Measurements from ENCODE around the gene DNAJC1.
"Not testable (repeated sequence)": the region's sequence is repeated elsewhere in the genome, so short reads cannot be mapped to it uniquely, and the experiment has no call there.

Gene DNAJC1

GRCh38 chr10:22034333-22034732 is 30.8 kb upstream of the DNAJC1 start:
- TF ChIP-seq, protein P1, sequence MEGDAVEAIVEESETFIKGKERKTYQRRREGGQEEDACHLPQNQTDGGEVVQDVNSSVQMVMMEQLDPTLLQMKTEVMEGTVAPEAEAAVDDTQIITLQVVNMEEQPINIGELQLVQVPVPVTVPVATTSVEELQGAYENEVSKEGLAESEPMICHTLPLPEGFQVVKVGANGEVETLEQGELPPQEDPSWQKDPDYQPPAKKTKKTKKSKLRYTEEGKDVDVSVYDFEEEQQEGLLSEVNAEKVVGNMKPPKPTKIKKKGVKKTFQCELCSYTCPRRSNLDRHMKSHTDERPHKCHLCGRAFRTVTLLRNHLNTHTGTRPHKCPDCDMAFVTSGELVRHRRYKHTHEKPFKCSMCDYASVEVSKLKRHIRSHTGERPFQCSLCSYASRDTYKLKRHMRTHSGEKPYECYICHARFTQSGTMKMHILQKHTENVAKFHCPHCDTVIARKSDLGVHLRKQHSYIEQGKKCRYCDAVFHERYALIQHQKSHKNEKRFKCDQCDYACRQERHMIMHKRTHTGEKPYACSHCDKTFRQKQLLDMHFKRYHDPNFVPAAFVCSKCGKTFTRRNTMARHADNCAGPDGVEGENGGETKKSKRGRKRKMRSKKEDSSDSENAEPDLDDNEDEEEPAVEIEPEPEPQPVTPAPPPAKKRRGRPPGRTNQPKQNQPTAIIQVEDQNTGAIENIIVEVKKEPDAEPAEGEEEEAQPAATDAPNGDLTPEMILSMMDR (IDR thresholded peaks at IDR 0.05; ENCODE audit: borderline replicate concordance, control extremely low read depth, extremely low read depth, insufficient read depth, missing control alignments): no peak
- no peak for DNase-seq (ENCODE audit: low spot score)
- in situ Hi-C loops (cut with MboI; ENCODE audit: low sequenced_read_pairs, unreplicated experiment): no loop called here

DNA sequence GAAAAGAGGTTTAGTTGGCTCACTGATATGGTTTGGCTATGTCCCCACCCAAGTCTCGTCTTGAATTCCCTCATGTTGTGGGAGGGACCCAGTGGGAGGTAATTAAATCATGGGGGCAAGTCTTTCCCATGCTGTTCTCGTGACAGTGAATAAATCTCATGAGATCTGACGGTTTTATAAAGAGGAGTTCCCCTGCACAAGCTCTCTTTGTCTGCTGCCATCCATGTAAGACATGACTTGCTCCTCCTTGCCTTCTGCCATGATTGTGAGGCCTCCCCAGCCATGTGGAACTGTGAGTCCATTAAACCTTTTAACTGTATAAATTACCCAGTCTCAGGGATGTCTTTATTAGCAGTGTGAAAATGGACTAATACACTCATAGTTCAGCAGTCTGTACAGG is 28.7 kb upstream of the DNAJC1 start:
- in situ Hi-C loops (cut with MboI; ENCODE audit: low sequenced_read_pairs, unreplicated experiment); DNase-seq (ENCODE audit: low spot score): not testable (repeated sequence)

GRCh38 chr10:22030421-22030820 is 26.9 kb upstream of the DNAJC1 start:
- DNase-seq (ENCODE audit: low spot score): no peak
- TF ChIP-seq, protein P1 (IDR thresholded peaks at IDR 0.05; ENCODE audit: borderline replicate concordance, control extremely low read depth, extremely low read depth, insufficient read depth, missing control alignments): no peak

DNA sequence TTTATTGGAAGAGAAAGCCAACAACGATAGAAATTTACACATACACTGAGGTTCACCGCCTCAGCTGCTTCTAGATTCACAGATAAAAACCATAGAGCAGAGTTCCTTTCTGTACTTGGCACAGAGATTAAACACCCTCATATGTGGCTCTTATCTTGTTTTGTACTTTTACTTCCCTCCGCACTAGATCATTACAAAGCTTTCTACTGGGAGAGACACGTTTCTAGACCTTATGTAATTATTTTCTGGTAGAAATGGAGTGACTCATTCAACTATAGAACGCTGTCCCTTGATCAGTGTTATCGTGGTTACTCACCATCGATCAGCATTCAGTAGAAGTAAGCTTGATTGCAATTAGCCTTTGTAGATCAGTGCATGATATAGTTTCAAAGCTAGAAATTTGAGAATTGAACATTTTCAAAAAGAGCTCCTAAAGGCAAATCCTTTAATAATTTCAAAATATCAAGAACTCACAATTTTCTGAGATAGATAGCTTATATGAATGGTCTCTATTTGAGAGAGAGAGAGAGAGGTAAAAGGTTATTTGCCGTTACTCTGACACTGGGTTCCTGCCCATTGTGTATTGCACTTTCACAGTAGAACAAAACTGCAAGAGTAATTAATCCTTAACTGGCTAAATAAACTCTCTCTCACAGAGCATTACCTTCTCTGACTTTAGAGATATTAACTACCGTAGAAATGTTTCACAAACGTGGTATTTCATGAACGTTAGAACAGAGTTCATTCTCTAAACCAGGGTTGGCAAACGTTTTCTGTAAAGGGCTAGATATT is 26.1 kb upstream of the DNAJC1 start:
- DNase-seq (ENCODE audit: low spot score): no peak
- in situ Hi-C loops (cut with MboI; ENCODE audit: low sequenced_read_pairs, unreplicated experiment): no loop called here

More at GRCh38 chr10:22030421-22030820, 26.9 kb upstream of the DNAJC1 start:
- in situ Hi-C loops (cut with MboI; ENCODE audit: low sequenced_read_pairs, unreplicated experiment): no loop called here

GRCh38 chr10:22027364-22028238 is 24.1 kb upstream of the DNAJC1 start:
- DNase-seq (ENCODE audit: low spot score): no peak
- in situ Hi-C loops (cut with MboI; ENCODE audit: low sequenced_read_pairs, unreplicated experiment): no loop called here
- TF ChIP-seq, protein P1 (IDR thresholded peaks at IDR 0.05; ENCODE audit: borderline replicate concordance, control extremely low read depth, extremely low read depth, insufficient read depth, missing control alignments): no peak

More for the DNA sequence above, 26.1 kb upstream of the DNAJC1 start:
- TF ChIP-seq, protein P1 (IDR thresholded peaks at IDR 0.05; ENCODE audit: borderline replicate concordance, control extremely low read depth, extremely low read depth, insufficient read depth, missing control alignments): no peak

DNA sequence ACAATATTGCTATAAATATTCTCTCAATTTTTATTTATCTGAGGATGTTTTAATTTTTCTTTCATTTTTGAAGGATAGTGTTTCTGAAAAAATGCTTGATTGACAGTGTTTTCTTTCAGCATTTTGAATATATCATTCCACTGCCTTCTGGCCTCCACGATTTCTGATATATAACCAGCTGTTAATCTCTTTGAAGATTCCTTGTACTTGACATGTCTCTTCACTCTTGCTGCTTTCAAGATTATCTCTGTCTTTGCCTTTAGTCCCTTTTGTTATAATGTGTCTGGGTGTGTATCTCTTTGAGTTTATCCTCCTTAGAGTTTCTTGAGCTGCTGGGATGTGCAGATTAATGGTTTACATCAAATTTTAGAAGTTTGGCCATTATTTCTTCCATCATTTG is 22.8 kb upstream of the DNAJC1 start:
- in situ Hi-C loops (cut with MboI; ENCODE audit: low sequenced_read_pairs, unreplicated experiment): no loop called here
- DNase-seq (ENCODE audit: low spot score): no peak
- TF ChIP-seq, protein P1 (IDR thresholded peaks at IDR 0.05; ENCODE audit: borderline replicate concordance, control extremely low read depth, extremely low read depth, insufficient read depth, missing control alignments): no peak

All from GM13976 (cell line).